Endothelial cell of umbilical vein (primary cell): ENCODE results near the gene ARFGEF3. TPM values are rescaled to one million over a fixed set of nuclear protein-coding genes. Genes with fewer than 3 reads are reported as not detected.
"Not testable (repeated sequence)": the region's sequence is repeated elsewhere in the genome, so short reads cannot be mapped to it uniquely, and the experiment has no call there.

ENCODE experiments used
- BruUV-seq: library from RNA; stranded (reverse); fragments of 400-500 nt; replicated peaks from 2 replicates; lab custom pipeline; 2021; lab: Mats Ljungman, UMichigan
- CTCF ChIA-PET: fragments of 300-600, 350-600 bp; sonication (Branson Sonifier 250); formaldehyde crosslinking; loops from one replicate; lab custom pipeline; 2021; ENCODE audit warnings: antibody characterized with exemption, inconsistent platforms; lab: Charles Lee
- POLR2A ChIA-PET: fragments of 300-600, 350-600 bp; sonication (Branson Sonifier 250); formaldehyde crosslinking; loops from one replicate; lab custom pipeline; 2021; ENCODE audit warnings: antibody characterized with exemption, inconsistent platforms; lab: Charles Lee
- DNase-seq: peaks from one replicate; pipeline ENCODE4 v3.0.0-alpha.2; 2011; ENCODE audit warnings: low read depth, low spot score
- FAIRE-seq: peaks from 2 replicates; lab custom pipeline; 2011; peaks lifted over from hg19 to GRCh38; lab: Jason Lieb, UNC
- H2AFZ ChIP-seq: 2 replicates; pipeline ENCODE4 v1.6.0; 2012; ENCODE audit warnings: low read depth, low read length, control low read depth, inconsistent platforms
- H3K27ac ChIP-seq: 2 replicates; pipeline ENCODE4 v1.5.1; 2011; ENCODE audit warnings: low read depth, mild to moderate bottlenecking, control low read depth, low read length, moderate library complexity; ENCODE audit not compliant: insufficient read depth
- H3K27me3 ChIP-seq, 2 experiments: 2 replicates each; pipeline versions ENCODE4 v1.6.0 to v1.6.1; 2011; ENCODE audit warnings: low read length in 2 of 2, mixed read lengths in 1 of 2; ENCODE audit not compliant: control insufficient read depth in 2 of 2, insufficient read depth in 2 of 2
- H3K36me3 ChIP-seq, 2 experiments: 2 replicates in 1 of 2; 3 replicates in 1 of 2; pipeline ENCODE4 v1.5.1; 2011; ENCODE audit warnings: low read length in 2 of 2, mild to moderate bottlenecking in 1 of 2, moderate library complexity in 1 of 2; ENCODE audit not compliant: control insufficient read depth in 2 of 2, insufficient read depth in 2 of 2; ENCODE audit errors: extremely low read depth in 1 of 2
- H3K4me1 ChIP-seq: 3 replicates; pipeline ENCODE4 v1.5.1; 2011; ENCODE audit warnings: mild to moderate bottlenecking, low read length; ENCODE audit not compliant: control insufficient read depth, insufficient read depth; ENCODE audit errors: extremely low read depth
- H3K4me2 ChIP-seq: 2 replicates; pipeline ENCODE4 v1.6.1; 2011; ENCODE audit warnings: low read length, control low read depth, mixed read lengths; ENCODE audit not compliant: insufficient read depth
- H3K4me3 ChIP-seq, 3 experiments: fragments of 200-600 bp in 1 of 3; sonication (generic), shearing (Covaris generic) in 1 of 3; replicated peaks in 1 of 3; 2 replicates each; pipeline ENCODE4 v1.5.1; 2011 to 2016; ENCODE audit warnings: control low read depth in 3 of 3, low read length in 3 of 3, mild to moderate bottlenecking in 2 of 3, inconsistent platforms in 1 of 3, low read depth in 1 of 3, moderate library complexity in 1 of 3; ENCODE audit not compliant: insufficient read depth in 1 of 3
- H3K79me2 ChIP-seq: 2 replicates; pipeline ENCODE4 v1.6.0; 2012; ENCODE audit warnings: low read length, inconsistent platforms; ENCODE audit not compliant: control insufficient read depth, insufficient read depth
- H3K9ac ChIP-seq: replicated peaks from 2 replicates; pipeline ENCODE3; 2011; ENCODE audit warnings: low read length, control low read depth; ENCODE audit not compliant: insufficient read depth; ENCODE audit errors: extremely low read depth
- H3K9me1 ChIP-seq: replicated peaks from 3 replicates; pipeline ENCODE4 v1.6.0; 2011; ENCODE audit warnings: mild to moderate bottlenecking, low read length; ENCODE audit not compliant: control insufficient read depth, insufficient read depth; ENCODE audit errors: extremely low read depth
- H3K9me3 ChIP-seq: replicated peaks from 2 replicates; pipeline ENCODE4 v1.5.1; 2012; ENCODE audit warnings: low read length, inconsistent platforms; ENCODE audit not compliant: control insufficient read depth, insufficient read depth
- H4K20me1 ChIP-seq: replicated peaks from 2 replicates; pipeline ENCODE3; 2011; ENCODE audit warnings: mild to moderate bottlenecking, low read length; ENCODE audit not compliant: control insufficient read depth, insufficient read depth; ENCODE audit errors: extremely low read depth
- EZH2 ChIP-seq: IDR thresholded peaks from 2 replicates; pipeline ENCODE4 v1.6.1; 2012; ENCODE audit warnings: borderline replicate concordance, low read depth, mild to moderate bottlenecking, moderate library complexity, low read length, inconsistent platforms; ENCODE audit not compliant: severe bottlenecking
- FOS ChIP-seq: IDR thresholded peaks from 2 replicates; pipeline ENCODE4 v1.6.1; 2011; ENCODE audit warnings: mild to moderate bottlenecking, low read length, moderate library complexity, borderline replicate concordance; ENCODE audit not compliant: insufficient read depth
- GATA2 ChIP-seq: IDR thresholded peaks from 2 replicates; pipeline ENCODE4 v1.7.0; 2011; ENCODE audit warnings: low read depth, mild to moderate bottlenecking, moderate library complexity, mixed read lengths, low read length; ENCODE audit not compliant: insufficient read length, insufficient read depth
- JUN ChIP-seq: IDR thresholded peaks from 2 replicates; pipeline ENCODE4 v1.6.1; 2011; ENCODE audit warnings: borderline replicate concordance, low read depth; ENCODE audit not compliant: insufficient read length, insufficient read depth
- MYC ChIP-seq: IDR thresholded peaks from one replicate; pipeline ENCODE4 v1.6.1; 2011; ENCODE audit warnings: mild to moderate bottlenecking, low read depth, low read length
- POLR2A ChIP-seq: IDR thresholded peaks from 2 replicates; pipeline ENCODE4 v1.6.1; 2012; ENCODE audit warnings: low read depth, mild to moderate bottlenecking, control low read depth, low read length
- POLR2AphosphoS5 ChIP-seq: IDR thresholded peaks from 2 replicates; pipeline ENCODE4 v1.6.1; 2012; ENCODE audit warnings: low read depth, mild to moderate bottlenecking, control low read depth, low read length, moderate library complexity; ENCODE audit not compliant: insufficient read depth
- dilution Hi-C: fragments of 300-500 bp; cut with MboI; formaldehyde crosslinking; loops from one replicate; pipeline ENCODE4 v1.15.0; 2019; ENCODE audit warnings: low sequenced_read_pairs; ENCODE audit not compliant: extremely low pct_ligation_motif_present
- intact Hi-C: fragments of 100-400 bp; cut with micrococcal nuclease; formaldehyde crosslinking; loops from one replicate; pipeline ENCODE4 v1.10.0; 2022
- polyA plus RNA-seq, 4 experiments: library from polyadenylated mRNA; depleted of rRNA in 3 of 4; stranded (reverse) in 3 of 4; unstranded in 1 of 4; fragments of >200 nt; gene quantifications; 2 replicates each; pipeline versions ENCODE4 v1.2.1 to v1.2.3, GENCODE V29; 2011 to 2012; ENCODE audit warnings: missing spikeins in 1 of 4
- total RNA-seq: library from RNA; stranded (reverse); gene quantifications from 2 replicates; pipeline ENCODE4 v1.2.3, GENCODE V29; 2021
- TF ChIP-seq, protein P1 (sequence below), 2 donors: IDR thresholded peaks; 1 replicate in 1 of 2; 2 replicates in 1 of 2; pipeline ENCODE4 v1.5.1; 2011; ENCODE audit warnings: low read length in 2 of 2, mild to moderate bottlenecking in 2 of 2, moderate library complexity in 2 of 2, control low read depth in 1 of 2, inconsistent platforms in 1 of 2, low read depth in 1 of 2; ENCODE audit not compliant: insufficient read depth in 1 of 2; ENCODE audit errors: extremely low read depth in 1 of 2
- TF ChIP-seq, protein P2 (sequence below): IDR thresholded peaks from 2 replicates; pipeline ENCODE4 v1.6.1; 2011; ENCODE audit not compliant: insufficient read depth, insufficient read length

The ARFGEF3 gene
- total and polyA plus RNA-seq, 2 donors (not counting 3 experiments of a cell fraction or from before 2014, with no cell fraction given): 1.3 to 7.3 TPM

DNA sequence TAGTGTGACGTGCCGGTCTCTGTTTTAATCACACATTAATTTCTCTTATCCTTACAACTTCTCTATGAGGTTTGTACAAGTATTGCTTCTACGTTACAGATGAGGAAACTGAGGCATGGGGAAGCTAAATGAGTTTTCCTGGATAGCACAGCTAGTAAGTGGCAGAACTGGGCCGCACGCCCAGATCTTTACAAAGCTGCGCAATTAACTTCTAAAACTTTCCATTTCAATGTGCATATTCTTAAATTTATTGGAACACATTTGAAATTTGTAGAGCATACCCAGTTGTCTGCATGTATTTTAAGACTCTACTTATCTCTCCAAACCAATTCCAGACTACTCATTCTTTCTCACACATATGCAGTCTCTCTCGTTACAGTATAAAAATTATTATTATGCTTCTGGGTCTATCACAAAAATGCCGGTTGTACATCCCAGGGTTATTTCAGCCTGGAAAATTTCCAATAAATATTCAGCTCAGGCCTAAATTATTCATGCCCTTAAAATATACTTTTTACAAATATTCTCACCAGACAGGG lies 44.3 kb upstream of the ARFGEF3 start:
- H3K79me2 ChIP-seq: no peaks in the 10 kb centered on the region
- BruUV-seq: no TSS peak
- H3K9ac ChIP-seq: no peak overlapping the region
- FAIRE-seq: no peak
- no peaks in the 10 kb centered on the region for H4K20me1 ChIP-seq
- ChIA-PET CTCF (interaction anchor here (0.8 to 4.0 kb wide), 14 partner anchors 8 to 1247 kb away, joined by 3 to 50 read pairs (median 12); partner anchors contain the start of gene HEBP2), POLR2A (no interaction called here)
- intact Hi-C loops: loop anchor here (2.0 kb wide), 3 partner anchors 391 to 647 kb away; no protein-coding TSS in a partner anchor
- H3K4me3 ChIP-seq: no peak overlapping the region
- no peaks in the 10 kb centered on the region for H3K36me3 ChIP-seq
- peaks cover 8 to 9% of the 10 kb centered on the region in 2 experiments for H3K27me3 ChIP-seq
- H3K9me3 ChIP-seq: no peaks in the 10 kb centered on the region
- dilution Hi-C loops: no loop called here
- no peak overlapping the region for H3K27ac ChIP-seq
- H3K9me1 ChIP-seq: peaks cover 4% of the 10 kb centered on the region
- no peak overlapping the region for H3K4me2 ChIP-seq
- no peak overlapping the region for H2AFZ ChIP-seq
- no peaks in the 10 kb centered on the region for H3K4me1 ChIP-seq
- TF ChIP-seq MYC (no peak), JUN (no peak), EZH2 (no peak), POLR2AphosphoS5 (no peak), POLR2A (no peak), FOS (no peak), GATA2 (no peak)
- TF ChIP-seq, protein P1, sequence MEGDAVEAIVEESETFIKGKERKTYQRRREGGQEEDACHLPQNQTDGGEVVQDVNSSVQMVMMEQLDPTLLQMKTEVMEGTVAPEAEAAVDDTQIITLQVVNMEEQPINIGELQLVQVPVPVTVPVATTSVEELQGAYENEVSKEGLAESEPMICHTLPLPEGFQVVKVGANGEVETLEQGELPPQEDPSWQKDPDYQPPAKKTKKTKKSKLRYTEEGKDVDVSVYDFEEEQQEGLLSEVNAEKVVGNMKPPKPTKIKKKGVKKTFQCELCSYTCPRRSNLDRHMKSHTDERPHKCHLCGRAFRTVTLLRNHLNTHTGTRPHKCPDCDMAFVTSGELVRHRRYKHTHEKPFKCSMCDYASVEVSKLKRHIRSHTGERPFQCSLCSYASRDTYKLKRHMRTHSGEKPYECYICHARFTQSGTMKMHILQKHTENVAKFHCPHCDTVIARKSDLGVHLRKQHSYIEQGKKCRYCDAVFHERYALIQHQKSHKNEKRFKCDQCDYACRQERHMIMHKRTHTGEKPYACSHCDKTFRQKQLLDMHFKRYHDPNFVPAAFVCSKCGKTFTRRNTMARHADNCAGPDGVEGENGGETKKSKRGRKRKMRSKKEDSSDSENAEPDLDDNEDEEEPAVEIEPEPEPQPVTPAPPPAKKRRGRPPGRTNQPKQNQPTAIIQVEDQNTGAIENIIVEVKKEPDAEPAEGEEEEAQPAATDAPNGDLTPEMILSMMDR (IDR thresholded peaks at IDR 0.05; ENCODE audit: extremely low read depth in 1 of 2, insufficient read depth in 1 of 2, low read depth in 1 of 2, low read length in 2 of 2): no peak
- TF ChIP-seq, protein P2, sequence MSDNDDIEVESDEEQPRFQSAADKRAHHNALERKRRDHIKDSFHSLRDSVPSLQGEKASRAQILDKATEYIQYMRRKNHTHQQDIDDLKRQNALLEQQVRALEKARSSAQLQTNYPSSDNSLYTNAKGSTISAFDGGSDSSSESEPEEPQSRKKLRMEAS: no peak
- DNase-seq: no peak

DNA sequence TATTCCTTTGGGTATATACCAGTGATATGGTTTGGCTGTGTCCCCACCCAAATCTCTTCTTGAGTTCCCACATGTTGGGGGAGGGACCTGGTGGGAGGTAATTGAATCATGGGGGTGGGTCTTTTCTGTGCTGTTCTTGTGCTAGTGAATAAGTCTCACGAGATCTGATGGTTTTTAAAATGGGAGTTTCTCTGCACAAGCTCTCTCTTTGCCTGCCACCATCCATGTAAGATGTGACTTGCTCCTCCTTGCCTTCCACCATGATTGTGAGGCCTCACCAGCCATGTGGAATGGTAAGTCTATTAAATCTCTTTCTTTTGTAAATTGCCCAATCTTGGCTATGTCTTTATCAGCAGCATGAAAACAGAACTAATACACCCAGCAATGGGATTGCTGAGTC lies 42.5 kb upstream of the ARFGEF3 start:
- H3K36me3 ChIP-seq, DNase-seq, BruUV-seq, H3K4me2 ChIP-seq, H3K4me1 ChIP-seq, H3K79me2 ChIP-seq, H3K9me1 ChIP-seq, H2AFZ ChIP-seq, dilution Hi-C loops, H4K20me1 ChIP-seq, FAIRE-seq, intact Hi-C loops, H3K9me3 ChIP-seq, H3K27me3 ChIP-seq, H3K9ac ChIP-seq, H3K4me3 ChIP-seq, H3K27ac ChIP-seq, POLR2A ChIA-PET: not testable (repeated sequence)
- CTCF ChIA-PET: interaction anchor here (1.5 to 1.7 kb wide), 2 partner anchors 11 to 168 kb away, joined by 3 to 4 read pairs; no protein-coding TSS in a partner anchor
